Omental fat pad (tissue), 4 donors: ENCODE measurements around the gene ZDHHC6. TPM values are rescaled to one million over a fixed set of nuclear protein-coding genes. Genes with fewer than 3 reads are reported as not detected.
A peak's percentile ranks its signal among the peaks of the same experiment; 100 is the strongest.
"Not testable (repeated sequence)": the region's sequence is repeated elsewhere in the genome, so short reads cannot be mapped to it uniquely, and the experiment has no call there.

Experiments used
- ATAC-seq: fragments of 150-250 bp; one replicate; pipeline ENCODE4 v1.9.1; 2016; ENCODE audit warnings: mild to moderate bottlenecking, moderate library complexity; ENCODE audit not compliant: low FRiP score
- DNase-seq: peaks from one replicate; pipeline ENCODE4 v3.0.0-alpha.2; 2019; ENCODE audit warnings: low spot score
- CTCF ChIP-seq, 3 donors: fragments of 450-650 bp; IDR thresholded peaks; one replicate each; pipeline ENCODE4 v1.5.1; 2016 to 2017; ENCODE audit warnings: antibody characterized with exemption in 3 of 3, mild to moderate bottlenecking in 3 of 3, moderate library complexity in 2 of 3
- total RNA-seq, 4 donors: library from RNA; depleted of rRNA; stranded (reverse); fragments of >200 nt; gene quantifications; one replicate each; pipeline ENCODE4 v1.1.0, GENCODE V29; 2016

Gene ZDHHC6
- total RNA-seq, 4 donors from 2014 or later = 21.9 to 35.9 (median 26.5) TPM

GRCh38 chr10:112475575-112476218, 29.0 kb upstream of the ZDHHC6 start:
- TF ChIP-seq CTCF (IDR thresholded peaks at IDR 0.05) = no peak
- DNase-seq (no peak), ATAC-seq (no peak)

- peak; percentile 89 for ATAC-seq
- no peak for TF ChIP-seq CTCF (IDR thresholded peaks at IDR 0.05)
- no peak for DNase-seq
Measured at GRCh38 chr10:112471878-112472487, 25.3 kb upstream of the ZDHHC6 start.

GRCh38 chr10:112467541-112468075, 20.9 kb upstream of the ZDHHC6 start:
- TF ChIP-seq CTCF (IDR thresholded peaks at IDR 0.05) = no peak
- DNase-seq = no peak
- no peak for ATAC-seq

GRCh38 chr10:112466802-112467201, 20.1 kb upstream of the ZDHHC6 start:
- ATAC-seq (no peak), DNase-seq (no peak)
- no peak for TF ChIP-seq CTCF (IDR thresholded peaks at IDR 0.05)

- DNase-seq (no peak), ATAC-seq (no peak)
- no peak for TF ChIP-seq CTCF (IDR thresholded peaks at IDR 0.05)
Measured at GRCh38 chr10:112465299-112465883, 18.7 kb upstream of the ZDHHC6 start.

GRCh38 chr10:112464074-112464473, 17.4 kb upstream of the ZDHHC6 start:
- not testable (repeated sequence) for DNase-seq, ATAC-seq

- DNase-seq (no peak), ATAC-seq (no peak)
- no peak for TF ChIP-seq CTCF (IDR thresholded peaks at IDR 0.05)
Measured at GRCh38 chr10:112461029-112461887, 14.5 kb upstream of the ZDHHC6 start.
